NCI-H345 treated with DMSO at 0.1 percent for 48 hours (cell line): Measurements from ENCODE around the gene JARID2.
"Not testable (repeated sequence)": the region's sequence is repeated elsewhere in the genome, so short reads cannot be mapped to it uniquely, and the experiment has no call there.

Source experiments
- DNase-seq: peaks from one replicate; lab custom pipeline; 2025; ENCODE audit not compliant: unreplicated experiment; lab: John Stamatoyannopoulos, UW

JARID2 gene

GRCh38 chr6:15413466-15414234, 167.8 kb downstream of the JARID2 start:
- no peak for DNase-seq

GRCh38 chr6:15414235-15414612, 168.4 kb downstream of the JARID2 start:
- no peak for DNase-seq

GRCh38 chr6:15415622-15416021, 169.8 kb downstream of the JARID2 start:
- not testable (repeated sequence) for DNase-seq

GRCh38 chr6:15416932-15417509, 171.2 kb downstream of the JARID2 start:
- no peak for DNase-seq

GRCh38 chr6:15417811-15418210, 171.9 kb downstream of the JARID2 start:
- no peak for DNase-seq

GRCh38 chr6:15419493-15419892, 173.6 kb downstream of the JARID2 start:
- no peak for DNase-seq

DNA sequence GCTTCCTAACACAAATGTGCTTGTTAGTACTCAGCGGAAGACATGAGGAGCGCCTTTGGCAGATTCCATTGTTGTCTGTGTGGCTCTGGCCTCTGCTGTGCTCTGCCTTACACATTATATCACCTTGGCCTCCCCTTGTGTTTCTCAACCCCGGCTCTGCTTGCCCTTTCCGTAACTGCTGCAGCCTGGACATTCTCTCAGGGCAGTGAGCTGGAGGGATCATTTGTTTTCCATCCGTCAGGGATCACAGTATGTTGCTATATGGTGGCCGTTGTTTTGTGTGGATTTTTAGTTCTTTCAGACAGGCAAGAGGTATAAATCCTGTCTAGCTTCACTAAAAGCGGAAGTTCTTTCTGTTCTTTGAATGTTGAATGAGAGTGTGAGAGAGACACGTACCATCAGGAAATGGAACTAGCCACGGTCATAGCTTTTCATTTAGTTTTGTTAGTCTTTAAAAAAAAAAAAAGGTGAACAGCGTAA, 175.1 kb downstream of the JARID2 start:
- no peak for DNase-seq

- DNase-seq = no peak
These were observed 176.3 kb downstream of the JARID2 start for GRCh38 chr6:15421945-15422733.

DNA sequence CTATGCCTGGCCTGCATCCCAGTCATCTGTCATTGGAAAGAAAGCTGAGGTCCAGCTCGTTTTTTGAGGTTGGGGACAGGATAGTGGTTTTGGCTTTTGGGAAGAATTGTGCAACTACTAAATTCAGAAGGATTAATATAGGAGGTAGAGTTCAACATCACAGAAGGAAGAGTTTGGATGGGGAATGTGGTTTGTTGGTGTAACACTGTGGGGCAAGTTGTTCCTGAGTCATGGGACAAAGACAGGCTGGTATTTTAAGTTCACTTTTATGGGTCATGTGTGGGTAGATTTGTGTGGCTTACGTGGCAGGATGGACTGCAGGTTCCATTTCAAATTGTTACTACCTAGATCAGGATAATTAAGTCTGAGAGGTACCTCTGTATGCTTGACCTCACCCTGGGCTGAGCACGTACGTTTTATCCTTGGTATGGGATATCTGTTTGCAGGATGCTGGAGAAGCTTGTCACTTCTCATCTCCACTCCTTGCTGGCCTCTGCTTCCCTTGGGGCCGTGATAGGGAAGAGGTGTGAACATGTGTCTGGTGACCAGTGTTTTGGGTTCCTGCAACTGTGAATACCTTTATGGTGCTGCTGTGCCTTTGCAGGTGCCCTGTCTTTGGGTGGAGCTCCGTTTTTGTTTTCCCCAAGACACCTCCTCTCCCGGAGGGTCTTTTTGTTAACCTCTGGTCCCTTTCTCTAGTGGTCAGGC, 177.6 kb downstream of the JARID2 start:
- no peak for DNase-seq

GRCh38 chr6:15425947-15426346, 180.1 kb downstream of the JARID2 start:
- DNase-seq = no peak

DNA sequence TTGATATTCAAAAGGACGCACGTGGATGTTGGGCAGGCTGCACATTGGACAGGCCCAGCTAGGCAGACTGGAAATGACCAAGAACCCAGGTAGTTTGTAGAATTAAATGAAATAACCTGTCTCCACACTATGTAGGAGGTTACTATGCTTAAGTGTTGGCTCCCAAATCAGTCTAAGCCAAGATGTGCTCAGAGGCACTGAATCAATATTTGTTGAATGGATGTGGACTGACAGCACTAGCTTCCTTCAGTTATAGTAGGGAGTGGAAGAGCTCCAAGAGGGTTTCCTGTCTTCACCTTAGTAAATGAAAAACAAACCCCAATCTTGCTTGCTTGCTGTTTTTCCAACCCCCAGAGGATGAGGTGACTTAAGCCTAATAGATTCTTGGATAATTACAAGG, 180.5 kb downstream of the JARID2 start:
- no peak for DNase-seq

DNA sequence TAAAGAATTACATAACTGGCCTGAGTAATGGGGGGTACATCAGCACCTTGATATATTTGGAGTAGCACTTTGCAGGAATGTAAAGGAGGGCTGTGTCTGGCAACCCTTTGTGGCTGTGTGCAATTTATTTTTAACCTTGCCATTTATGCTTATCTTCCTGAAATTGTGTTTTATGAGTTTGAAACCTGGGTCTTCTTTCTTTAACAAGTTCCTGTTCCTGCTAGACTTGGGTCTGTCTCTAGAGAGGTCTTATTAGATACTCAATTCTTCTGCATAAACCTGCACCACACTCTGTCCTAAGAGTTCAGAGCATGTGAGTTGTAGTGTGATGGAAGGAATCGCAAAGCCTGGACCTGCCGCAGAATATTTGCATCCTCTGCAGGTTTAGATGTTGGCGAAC, 181.0 kb downstream of the JARID2 start:
- DNase-seq = no peak

DNA sequence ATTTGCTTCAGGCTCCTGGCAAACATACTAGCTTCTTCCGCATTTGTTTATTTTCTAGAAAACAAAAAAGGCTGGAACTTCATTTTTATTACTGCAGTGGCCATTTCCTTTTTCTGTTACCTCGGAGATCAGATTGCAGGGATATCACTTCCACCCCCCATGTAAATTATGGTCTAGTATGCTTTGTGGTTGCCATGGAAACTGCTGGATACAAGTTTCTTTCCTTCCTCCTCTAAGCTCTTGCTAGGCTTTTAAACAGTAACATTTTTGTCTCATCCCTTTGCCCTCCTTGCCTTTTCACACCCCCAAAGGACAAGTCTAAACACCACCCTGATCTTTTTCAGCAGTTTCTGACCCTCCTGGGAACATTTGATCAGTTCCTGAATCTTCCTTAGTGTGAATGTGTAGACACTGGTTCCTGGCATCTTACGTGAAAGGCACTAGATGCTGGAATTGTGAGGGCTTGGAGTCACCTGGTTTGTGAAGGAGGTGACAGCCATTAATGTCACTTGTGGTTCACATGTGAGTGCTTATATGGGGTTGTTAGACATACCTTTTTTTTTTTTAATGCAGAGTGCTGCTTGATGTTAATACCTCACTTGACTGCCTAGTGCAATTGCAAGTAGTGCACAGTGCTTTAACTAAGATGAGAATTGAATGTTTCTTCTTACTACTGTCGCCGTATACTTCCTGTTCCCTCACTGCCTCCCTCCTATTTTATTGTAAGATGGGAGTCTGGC, 181.6 kb downstream of the JARID2 start:
- no peak for DNase-seq

- no peak for DNase-seq
These were observed 183.6 kb downstream of the JARID2 start for GRCh38 chr6:15429141-15430110.

DNA sequence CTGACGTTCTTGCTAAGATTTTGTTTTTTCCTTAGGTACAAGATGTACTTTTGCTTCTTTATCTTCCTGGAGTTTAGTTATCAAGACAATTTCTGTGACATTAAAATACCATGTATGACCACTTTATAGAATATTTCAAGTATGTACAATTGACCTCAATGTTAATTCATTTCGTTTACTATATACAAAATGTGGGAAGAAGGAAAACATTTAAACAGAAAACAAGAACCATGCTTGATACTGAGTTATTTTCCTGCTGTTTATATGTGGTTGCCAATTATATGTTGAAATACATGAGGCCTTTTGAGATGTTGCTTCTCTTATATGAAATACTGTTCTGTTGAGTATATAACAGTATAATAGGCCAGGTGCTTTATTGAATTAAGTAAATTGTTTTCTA, 184.3 kb downstream of the JARID2 start:
- no peak for DNase-seq

DNA sequence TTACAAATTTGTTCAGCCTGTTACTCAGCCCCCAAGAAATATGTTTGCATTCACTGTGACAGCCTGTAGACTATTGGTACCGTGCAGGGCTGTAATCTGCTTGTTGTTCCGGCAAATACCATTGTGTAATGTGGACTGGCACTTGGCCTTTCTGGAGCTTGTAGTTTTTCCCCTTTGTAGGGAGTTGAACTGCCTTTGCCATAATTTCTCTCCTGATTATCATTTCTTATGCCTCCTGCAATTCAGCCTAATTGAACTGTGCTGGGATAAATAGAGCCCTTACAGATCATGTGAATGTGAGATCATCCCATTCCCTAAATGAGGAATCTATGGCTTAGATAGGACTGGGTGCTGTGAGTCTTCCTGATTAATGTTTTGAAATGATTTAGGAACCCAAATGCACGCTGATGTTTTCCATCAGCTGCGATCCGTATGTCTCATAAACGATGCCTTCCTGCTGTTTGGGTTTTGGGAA, 185.1 kb downstream of the JARID2 start:
- no peak for DNase-seq

DNA sequence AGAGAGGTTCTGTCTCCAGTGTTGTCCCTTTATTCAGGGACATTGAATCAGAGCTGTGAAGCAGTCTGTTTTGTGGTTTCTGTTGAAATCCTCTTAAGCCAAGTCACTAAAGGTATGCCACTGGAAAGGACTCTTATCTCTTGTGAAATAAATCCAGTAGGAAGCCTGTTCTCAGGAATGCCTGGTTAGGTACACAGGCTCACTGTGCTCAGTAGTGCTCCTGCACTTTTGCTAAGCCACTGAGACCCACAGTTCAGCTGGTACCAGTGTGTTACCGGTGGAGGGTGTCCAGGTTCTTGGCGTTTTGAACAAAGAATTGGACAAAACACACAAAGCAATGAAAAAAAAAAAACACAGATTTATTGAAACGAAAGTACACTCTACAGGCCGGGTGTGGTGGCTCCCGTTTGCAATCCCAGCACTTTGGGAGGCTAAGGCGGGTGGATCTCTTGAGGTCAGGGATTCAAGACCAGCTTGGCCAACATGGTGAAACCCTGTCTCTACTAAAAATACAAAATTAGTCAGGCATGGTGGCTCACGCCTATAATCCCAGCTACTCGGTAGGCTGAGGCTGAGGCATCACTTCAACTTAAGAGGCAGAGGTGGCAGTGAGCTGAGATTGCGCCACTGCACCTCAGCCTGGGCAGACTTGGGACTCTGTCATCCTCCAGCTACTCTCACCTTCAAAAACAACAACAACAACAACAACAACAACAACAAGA, 186.1 kb downstream of the JARID2 start:
- no peak for DNase-seq

GRCh38 chr6:15433511-15433861, 187.6 kb downstream of the JARID2 start:
- DNase-seq = no peak

DNA sequence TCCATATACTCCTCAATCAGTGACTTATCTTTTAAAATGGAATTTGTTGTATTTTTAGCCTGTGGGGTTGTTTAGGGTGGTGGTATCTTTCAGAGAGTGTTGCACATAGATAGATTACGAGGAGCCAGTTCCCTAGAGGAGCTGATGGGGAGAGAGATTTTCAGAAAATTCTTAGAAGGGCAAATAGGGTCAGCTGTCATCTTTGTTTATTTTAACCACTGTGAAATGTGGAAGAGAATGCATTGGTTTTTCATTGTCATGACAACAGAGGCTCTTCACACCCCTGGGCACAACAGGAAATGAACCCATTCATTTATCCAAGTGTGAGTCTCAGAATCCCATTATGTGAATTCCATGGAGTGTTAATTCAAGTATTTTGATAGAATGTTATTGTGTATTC, 188.4 kb downstream of the JARID2 start:
- DNase-seq = no peak
